Measurements from ENCODE around the gene SPEF2. TPM values are rescaled to one million over a fixed set of nuclear protein-coding genes. Genes with fewer than 3 reads are reported as not detected.

Gene SPEF2
- total RNA-seq, 1 experiment from 2014 or later, result 0.87 TPM

DNA sequence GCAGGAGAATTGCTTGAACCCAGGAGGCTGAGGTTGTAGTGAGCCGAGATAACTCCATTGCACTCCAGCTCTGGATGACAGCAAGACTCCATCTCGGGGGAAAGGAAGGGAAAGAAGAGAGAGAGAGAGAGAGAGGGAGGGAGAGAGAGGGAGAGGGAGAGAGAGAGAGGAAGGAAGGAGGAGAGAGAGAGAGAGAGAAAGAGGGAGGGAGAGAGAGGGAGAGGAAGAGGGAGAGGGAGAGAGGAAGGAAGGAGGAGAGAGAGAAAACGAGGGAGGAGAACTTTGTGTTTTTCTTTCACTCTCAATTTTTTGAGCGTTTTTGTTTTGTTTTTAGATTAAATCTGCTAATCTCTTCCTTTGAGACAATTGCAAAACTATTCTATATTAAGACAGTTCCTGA, 46.9 kb downstream of the SPEF2 start:
- H3K27ac ChIP-seq (ENCODE audit: low read length), result no peak overlapping the region
- CTCF ChIA-PET, result no interaction called here
- in situ Hi-C loops (cut with HindIII; ENCODE audit: low pct_unique_long_range_greater_than_20kb, low sequenced_read_pairs), result no loop called here
- DNase-seq (ENCODE audit: low read depth, low spot score), result no peak
- no peak for ATAC-seq
- POLR2A ChIA-PET, result interaction anchor here (0.6 kb wide), 1 partner anchor 31 kb away, joined by 3 read pairs; no protein-coding TSS in a partner anchor
- no peak overlapping the region for H3K4me3 ChIP-seq (ENCODE audit: low read depth in 2 of 2, low read length in 2 of 2)
- no peaks in the 10 kb centered on the region for H3K27me3 ChIP-seq (ENCODE audit: control insufficient read depth, insufficient read depth, low read length)
- BruUV-seq (replicated peaks), result no TSS peak
- TF ChIP-seq CTCF (IDR thresholded peaks at IDR 0.05) (no peak), POLR2AphosphoS5 (IDR thresholded peaks at IDR 0.05; ENCODE audit: low read depth, low read length) (no peak), SIN3A (IDR thresholded peaks at IDR 0.05; ENCODE audit: borderline replicate concordance, insufficient read depth, low read depth, low read length) (no peak), REST (IDR thresholded peaks at IDR 0.05; ENCODE audit: insufficient read depth in 1 of 2, low read depth in 2 of 2, low read length in 1 of 2) (no peak), TCF7L2 (IDR thresholded peaks at IDR 0.05; ENCODE audit: low read depth, low read length) (no peak)
- no peaks in the 10 kb centered on the region for H3K36me3 ChIP-seq (ENCODE audit: control insufficient read depth, insufficient read depth, low read length)
- no peaks in the 10 kb centered on the region for H3K4me1 ChIP-seq (ENCODE audit: control insufficient read depth, insufficient read depth, low read length)
- intact Hi-C loops (cut with micrococcal nuclease; ENCODE audit: unreplicated experiment), result no loop called here
- H3K9me3 ChIP-seq (ENCODE audit: control insufficient read depth, insufficient read depth, low read depth, low read length), result no peaks in the 10 kb centered on the region

DNA sequence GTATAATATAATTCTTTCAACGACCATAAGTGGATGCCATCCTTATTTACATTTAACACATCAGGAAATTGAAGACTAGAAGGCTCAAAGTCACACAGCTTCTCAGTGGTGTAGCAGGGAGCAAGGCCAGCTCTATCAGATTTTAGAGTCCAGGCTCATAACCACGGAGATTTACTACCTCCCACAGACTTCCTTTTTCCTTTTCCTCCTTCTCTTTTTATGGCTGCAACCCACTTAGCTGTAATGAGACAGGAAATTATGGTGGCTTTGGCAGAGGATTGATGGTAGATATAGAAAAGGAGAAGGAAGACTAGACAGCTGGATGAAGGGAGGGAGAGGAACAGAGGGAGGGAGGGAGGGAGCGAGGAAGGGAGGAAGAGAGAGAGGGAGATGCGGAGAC, 47.4 kb downstream of the SPEF2 start:
- DNase-seq (ENCODE audit: low read depth, low spot score), result no peak
- no peaks in the 10 kb centered on the region for H3K36me3 ChIP-seq (ENCODE audit: control insufficient read depth, insufficient read depth, low read length)
- no peak overlapping the region for H3K27ac ChIP-seq (ENCODE audit: low read length)
- intact Hi-C loops (cut with micrococcal nuclease; ENCODE audit: unreplicated experiment) (no loop called here), in situ Hi-C loops (cut with HindIII; ENCODE audit: low pct_unique_long_range_greater_than_20kb, low sequenced_read_pairs) (no loop called here)
- CTCF ChIA-PET, result no interaction called here
- H3K27me3 ChIP-seq (ENCODE audit: control insufficient read depth, insufficient read depth, low read length), result no peaks in the 10 kb centered on the region
- no peaks in the 10 kb centered on the region for H3K4me1 ChIP-seq (ENCODE audit: control insufficient read depth, insufficient read depth, low read length)
- H3K4me3 ChIP-seq (ENCODE audit: low read depth in 2 of 2, low read length in 2 of 2), result no peak overlapping the region
- TF ChIP-seq CTCF (IDR thresholded peaks at IDR 0.05) (no peak), REST (IDR thresholded peaks at IDR 0.05; ENCODE audit: insufficient read depth in 1 of 2, low read depth in 2 of 2, low read length in 1 of 2) (no peak), SIN3A (IDR thresholded peaks at IDR 0.05; ENCODE audit: borderline replicate concordance, insufficient read depth, low read depth, low read length) (no peak), POLR2AphosphoS5 (IDR thresholded peaks at IDR 0.05; ENCODE audit: low read depth, low read length) (no peak), TCF7L2 (IDR thresholded peaks at IDR 0.05; ENCODE audit: low read depth, low read length) (no peak)
- POLR2A ChIA-PET, result interaction anchor here (0.6 kb wide), 1 partner anchor 31 kb away, joined by 3 read pairs; no protein-coding TSS in a partner anchor
- ATAC-seq, result no peak
- H3K9me3 ChIP-seq (ENCODE audit: control insufficient read depth, insufficient read depth, low read depth, low read length), result no peaks in the 10 kb centered on the region
- BruUV-seq (replicated peaks), result no TSS peak
